ENCODE results near the gene TNIP1. TPM values are rescaled to one million over a fixed set of nuclear protein-coding genes. Genes with fewer than 3 reads are reported as not detected.

TNIP1 gene
- total and polyA plus RNA-seq, 2 experiments from 2014 or later: 94.9 to 134 TPM

DNA sequence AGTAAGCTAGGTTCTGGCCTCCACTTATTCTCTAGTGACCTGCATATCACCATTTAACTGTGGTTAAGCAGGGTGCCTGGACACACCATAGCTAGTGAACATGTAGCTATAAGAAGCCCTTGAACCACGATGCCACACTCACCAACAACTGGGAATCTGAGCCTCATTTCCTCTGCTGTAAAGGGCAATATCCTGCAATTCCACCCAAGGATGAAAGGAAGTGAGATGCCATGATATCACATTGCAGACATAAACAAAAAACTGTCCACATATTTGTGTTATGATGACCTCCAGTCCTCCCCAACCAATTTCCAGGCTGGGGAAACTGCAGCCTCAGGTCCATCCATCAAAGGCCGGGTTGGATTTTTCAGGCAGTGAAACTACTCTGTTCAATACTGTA lies 10.4 kb downstream of the TNIP1 start:
- DNase-seq (ENCODE audit: low read depth in 1 of 2, low spot score in 1 of 2): no peak
- Histone ChIP-seq H3K9me3 (ENCODE audit: low read depth) (no peaks in the 10 kb centered on the region), H3K27me3 (no peaks in the 10 kb centered on the region), H3K4me1 (ENCODE audit: low read depth) (no peaks in the 10 kb centered on the region), H3K4me3 (no peak overlapping the region), H3K36me3 (no peaks in the 10 kb centered on the region), H3K27ac (no peak overlapping the region)
- TF ChIP-seq, protein P1, sequence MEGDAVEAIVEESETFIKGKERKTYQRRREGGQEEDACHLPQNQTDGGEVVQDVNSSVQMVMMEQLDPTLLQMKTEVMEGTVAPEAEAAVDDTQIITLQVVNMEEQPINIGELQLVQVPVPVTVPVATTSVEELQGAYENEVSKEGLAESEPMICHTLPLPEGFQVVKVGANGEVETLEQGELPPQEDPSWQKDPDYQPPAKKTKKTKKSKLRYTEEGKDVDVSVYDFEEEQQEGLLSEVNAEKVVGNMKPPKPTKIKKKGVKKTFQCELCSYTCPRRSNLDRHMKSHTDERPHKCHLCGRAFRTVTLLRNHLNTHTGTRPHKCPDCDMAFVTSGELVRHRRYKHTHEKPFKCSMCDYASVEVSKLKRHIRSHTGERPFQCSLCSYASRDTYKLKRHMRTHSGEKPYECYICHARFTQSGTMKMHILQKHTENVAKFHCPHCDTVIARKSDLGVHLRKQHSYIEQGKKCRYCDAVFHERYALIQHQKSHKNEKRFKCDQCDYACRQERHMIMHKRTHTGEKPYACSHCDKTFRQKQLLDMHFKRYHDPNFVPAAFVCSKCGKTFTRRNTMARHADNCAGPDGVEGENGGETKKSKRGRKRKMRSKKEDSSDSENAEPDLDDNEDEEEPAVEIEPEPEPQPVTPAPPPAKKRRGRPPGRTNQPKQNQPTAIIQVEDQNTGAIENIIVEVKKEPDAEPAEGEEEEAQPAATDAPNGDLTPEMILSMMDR (IDR thresholded peaks at IDR 0.05; ENCODE audit: low read depth, low read length): no peak

DNA sequence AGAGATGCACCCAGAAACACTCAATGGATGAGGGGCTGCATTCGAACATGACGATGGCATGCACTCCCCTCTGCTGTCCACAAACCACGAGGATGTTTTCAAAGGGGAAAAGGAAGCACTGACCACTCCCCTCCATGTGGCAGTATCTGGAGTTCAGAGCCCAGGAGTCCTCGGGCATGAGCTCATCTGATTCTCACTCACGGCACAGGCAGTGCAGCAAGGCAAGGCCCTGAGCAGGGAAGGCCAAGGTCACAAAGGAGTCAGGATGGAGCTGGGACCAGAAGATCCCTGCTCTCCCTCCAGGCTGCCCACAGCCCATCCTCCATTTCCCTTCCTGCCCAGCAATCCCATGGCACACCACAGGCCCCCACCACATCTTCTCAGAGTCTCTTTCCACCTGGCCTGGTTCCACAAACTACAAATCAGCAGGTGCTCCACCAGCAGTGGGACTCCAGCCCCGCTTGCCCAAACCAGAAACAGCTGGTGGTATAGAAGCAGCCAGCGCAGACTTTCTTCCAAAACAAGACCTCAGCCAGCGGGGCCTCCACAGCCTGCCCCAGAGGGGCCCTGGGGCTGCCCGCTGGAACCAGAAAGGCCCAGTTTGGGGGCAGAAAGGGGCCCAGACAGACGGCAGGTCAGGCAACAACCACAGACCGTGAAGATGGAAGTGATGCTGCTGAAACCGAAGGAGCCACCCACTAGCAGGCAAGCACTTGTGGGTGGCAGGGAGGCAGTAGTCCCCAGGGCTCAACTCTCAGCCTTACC lies 12.2 kb downstream of the TNIP1 start:
- Histone ChIP-seq H3K27ac (no peak overlapping the region), H3K4me3 (no peak overlapping the region)
- TF ChIP-seq, protein P1 (IDR thresholded peaks at IDR 0.05; ENCODE audit: low read depth, low read length): no peak

DNA sequence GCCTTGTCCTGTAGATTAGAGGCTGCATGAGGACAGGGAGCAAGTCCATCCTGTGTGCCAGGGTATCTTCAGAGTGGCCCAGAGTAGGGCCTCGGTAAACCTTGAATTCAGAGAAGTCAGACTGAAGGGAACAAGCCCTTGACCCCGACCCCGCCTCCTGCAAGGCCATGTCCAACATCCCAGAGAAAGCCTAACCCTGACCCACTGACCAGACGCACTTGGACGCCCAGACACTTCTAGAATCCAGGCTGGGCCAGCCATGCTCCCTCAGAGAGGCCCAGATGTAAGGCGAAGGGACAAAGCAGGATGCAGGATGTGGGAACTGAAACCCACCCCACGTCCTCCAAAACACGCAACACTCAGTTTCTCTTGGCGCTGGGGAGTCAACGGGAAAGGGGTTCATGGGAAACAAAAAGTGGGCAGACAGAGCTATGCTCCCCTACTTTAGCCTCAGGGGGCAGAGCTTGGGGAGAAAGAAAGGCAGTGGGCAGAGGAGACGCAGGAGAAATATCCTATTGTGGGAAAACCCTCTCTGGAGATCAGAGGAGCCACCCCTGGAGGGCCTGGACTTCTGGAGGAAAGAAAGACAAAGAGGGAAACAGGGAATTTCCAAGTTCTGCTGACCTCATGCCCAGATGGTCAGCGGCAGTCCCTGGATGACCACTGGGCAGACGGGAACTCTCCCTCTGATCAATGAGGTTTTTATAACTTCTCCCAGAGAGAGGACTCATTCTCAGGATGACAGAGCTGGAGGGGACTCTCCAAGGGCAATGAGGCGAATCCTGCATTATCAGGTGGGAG lies 13.0 kb downstream of the TNIP1 start:
- DNase-seq (ENCODE audit: low read depth in 1 of 2, low spot score in 1 of 2): no peak
- no peaks in the 10 kb centered on the region for H3K9me3 ChIP-seq (ENCODE audit: low read depth)
- no peak overlapping the region for H3K27ac ChIP-seq
- H3K4me1 ChIP-seq (ENCODE audit: low read depth): peaks cover 12% of the 10 kb centered on the region
- TF ChIP-seq, protein P1 (IDR thresholded peaks at IDR 0.05; ENCODE audit: low read depth, low read length): no peak
- H3K4me3 ChIP-seq: no peak overlapping the region
- no peaks in the 10 kb centered on the region for H3K36me3 ChIP-seq
- H3K27me3 ChIP-seq: no peaks in the 10 kb centered on the region

More for the DNA sequence above, 12.2 kb downstream of the TNIP1 start:
- no peak for DNase-seq (ENCODE audit: low read depth in 1 of 2, low spot score in 1 of 2)
- H3K36me3 ChIP-seq: no peaks in the 10 kb centered on the region
- H3K4me1 ChIP-seq (ENCODE audit: low read depth): peaks cover 6% of the 10 kb centered on the region
- H3K9me3 ChIP-seq (ENCODE audit: low read depth): no peaks in the 10 kb centered on the region
- H3K27me3 ChIP-seq: no peaks in the 10 kb centered on the region

DNA sequence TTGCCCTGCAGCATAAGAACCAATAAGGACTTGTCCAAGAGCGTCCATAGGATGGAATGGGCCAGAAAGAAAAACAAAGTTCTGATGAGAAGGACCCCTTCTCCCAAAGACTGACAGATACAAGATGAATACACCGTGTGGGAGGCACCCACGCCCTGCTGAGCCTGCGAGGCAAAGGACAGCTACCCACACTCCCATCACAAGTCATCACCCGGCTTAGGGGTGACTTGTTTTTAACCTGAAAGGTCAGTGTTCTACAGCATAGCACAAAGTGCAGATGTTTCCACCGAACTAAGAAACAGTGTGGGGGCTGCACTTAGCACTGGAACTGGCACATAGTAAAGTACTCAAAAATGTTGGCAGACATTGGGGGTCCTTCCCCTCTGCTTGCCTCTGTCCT lies 13.9 kb downstream of the TNIP1 start:
- TF ChIP-seq, protein P1 (IDR thresholded peaks at IDR 0.05; ENCODE audit: low read depth, low read length): no peak
- Histone ChIP-seq H3K36me3 (peaks cover 5% of the 10 kb centered on the region), H3K4me3 (no peak overlapping the region), H3K27ac (no peak overlapping the region), H3K4me1 (ENCODE audit: low read depth) (peaks cover 12% of the 10 kb centered on the region), H3K27me3 (no peaks in the 10 kb centered on the region), H3K9me3 (ENCODE audit: low read depth) (no peaks in the 10 kb centered on the region)
- no peak for DNase-seq (ENCODE audit: low read depth in 1 of 2, low spot score in 1 of 2)

DNA sequence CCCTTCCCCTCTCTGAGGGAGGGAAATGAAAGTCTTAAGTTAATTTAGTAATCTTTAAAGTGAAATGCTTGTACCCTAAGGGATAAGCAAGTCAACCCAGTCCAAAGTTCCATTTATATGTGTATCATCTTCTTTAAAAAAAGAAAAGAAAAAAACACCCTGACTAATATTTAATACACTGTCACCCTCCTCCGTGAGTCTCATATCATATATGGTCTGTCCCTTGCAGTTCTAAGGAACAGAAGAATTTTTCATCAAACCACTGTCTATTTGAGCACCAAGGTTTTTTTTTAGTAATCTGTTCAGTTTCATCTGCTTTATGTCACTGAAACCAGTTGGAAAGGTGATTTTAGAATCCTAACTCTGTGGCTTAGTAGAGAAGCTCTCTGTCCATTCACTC lies 15.2 kb downstream of the TNIP1 start:
- DNase-seq (ENCODE audit: low read depth in 1 of 2, low spot score in 1 of 2): no peak
- Histone ChIP-seq H3K27me3 (no peaks in the 10 kb centered on the region), H3K36me3 (peaks cover 17% of the 10 kb centered on the region), H3K4me3 (no peak overlapping the region), H3K27ac (no peak overlapping the region), H3K4me1 (ENCODE audit: low read depth) (peaks cover 12% of the 10 kb centered on the region), H3K9me3 (ENCODE audit: low read depth) (no peaks in the 10 kb centered on the region)
- TF ChIP-seq, protein P1 (IDR thresholded peaks at IDR 0.05; ENCODE audit: low read depth, low read length): no peak
